ENCODE data around the gene THSD4.

The THSD4 gene

GRCh38 chr15:71332431-71333004 is 217.2 kb downstream of the THSD4 start:
- DNase-seq (ENCODE audit: low read depth), result no peak
- no peak for TF ChIP-seq CTCF (IDR thresholded peaks at IDR 0.05; ENCODE audit: low read length, missing control alignments)

GRCh38 chr15:71333136-71333700 is 217.9 kb downstream of the THSD4 start:
- no peak overlapping the region for H3K4me3 ChIP-seq (replicated peaks; ENCODE audit: low read depth, low read length)
- no peak for DNase-seq (ENCODE audit: low read depth)
- TF ChIP-seq CTCF (IDR thresholded peaks at IDR 0.05; ENCODE audit: low read length, missing control alignments), result no peak

More at GRCh38 chr15:71332431-71333004, 217.2 kb downstream of the THSD4 start:
- H3K4me3 ChIP-seq (replicated peaks; ENCODE audit: low read depth, low read length), result no peak overlapping the region

- DNase-seq (ENCODE audit: low read depth), result peak; percentile 63
- no peak for TF ChIP-seq CTCF (IDR thresholded peaks at IDR 0.05; ENCODE audit: low read length, missing control alignments)
- H3K4me3 ChIP-seq (replicated peaks; ENCODE audit: low read depth, low read length), result no peak overlapping the region
These were observed 218.6 kb downstream of the THSD4 start for GRCh38 chr15:71333839-71334238.

- H3K4me3 ChIP-seq (replicated peaks; ENCODE audit: low read depth, low read length), result no peak overlapping the region
- DNase-seq (ENCODE audit: low read depth), result no peak
- no peak for TF ChIP-seq CTCF (IDR thresholded peaks at IDR 0.05; ENCODE audit: low read length, missing control alignments)
These were observed 219.2 kb downstream of the THSD4 start for GRCh38 chr15:71334434-71334833.

- no peak for DNase-seq (ENCODE audit: low read depth)
- H3K4me3 ChIP-seq (replicated peaks; ENCODE audit: low read depth, low read length), result no peak overlapping the region
- no peak for TF ChIP-seq CTCF (IDR thresholded peaks at IDR 0.05; ENCODE audit: low read length, missing control alignments)
These were observed 219.6 kb downstream of the THSD4 start for GRCh38 chr15:71334873-71335272.

GRCh38 chr15:71335591-71335990 is 220.3 kb downstream of the THSD4 start:
- H3K4me3 ChIP-seq (replicated peaks; ENCODE audit: low read depth, low read length), result no peak overlapping the region
- TF ChIP-seq CTCF (IDR thresholded peaks at IDR 0.05; ENCODE audit: low read length, missing control alignments), result no peak
- no peak for DNase-seq (ENCODE audit: low read depth)

GRCh38 chr15:71336671-71337070 is 221.4 kb downstream of the THSD4 start:
- TF ChIP-seq CTCF (IDR thresholded peaks at IDR 0.05; ENCODE audit: low read length, missing control alignments), result no peak
- no peak for DNase-seq (ENCODE audit: low read depth)
- no peak overlapping the region for H3K4me3 ChIP-seq (replicated peaks; ENCODE audit: low read depth, low read length)

Measured in fibroblast of pulmonary artery (primary cell).